Left cardiac atrium (tissue), 4 donors: ENCODE results near the gene CCDC88B. TPM values are rescaled to one million over a fixed set of nuclear protein-coding genes. Genes with fewer than 3 reads are reported as not detected.

ENCODE experiments used
- ATAC-seq, 2 donors: fragments of 200-7000 bp; cut with Tn5 transposase; one replicate each; pipeline ENCODE4 v1.9.1; 2020; ENCODE audit warnings: mild to moderate bottlenecking in 2 of 2, moderate library complexity in 2 of 2
- DNase-seq: peaks from one replicate; pipeline ENCODE4 v3.0.0-alpha.2; 2020
- intact Hi-C, 2 donors: fragments of 100-400 bp; cut with DNase I; formaldehyde crosslinking; loops; one replicate each; pipeline versions ENCODE4 v1.14.1 to v1.15.1; 2022 to 2023
- total RNA-seq, 2 donors: library from RNA; stranded (reverse); fragmentation: NEBNext Ultra II Directional; extraction: Animal tissue kit (Norgen Biotek cat#: 25700); gene quantifications; one replicate each; pipeline ENCODE4 v1.2.1, GENCODE V29; 2021
- donor health status: DM: no; HTN: yes; CAD: no.
- donor health status: DM: no; HTN: yes; CAD: no; lungs with severe emphysema.
- donor health status: DM: yes; HTN: yes; CAD: no.
- donor health status: Dilated cardiomyopathy.

The CCDC88B gene
- total RNA-seq, 2 donors from 2014 or later = 9.2 to 10.6 TPM

- ATAC-seq (no peak), DNase-seq (no peak)
- intact Hi-C loops = no loop called here
Measured at GRCh38 chr11:64352995-64353714, 13.2 kb downstream of the CCDC88B start.

GRCh38 chr11:64353715-64354506, 13.9 kb downstream of the CCDC88B start:
- intact Hi-C loops = no loop called here
- ATAC-seq (no peak), DNase-seq (no peak)

GRCh38 chr11:64355078-64355940, 15.3 kb downstream of the CCDC88B start:
- DNase-seq = peak; percentile 87
- peak; percentile 59 to 60 for ATAC-seq
- intact Hi-C loops = no loop called here

- ATAC-seq (no peak), DNase-seq (no peak)
- intact Hi-C loops = no loop called here
Measured at GRCh38 chr11:64356498-64357411, 16.8 kb downstream of the CCDC88B start.

GRCh38 chr11:64357446-64357845, 17.4 kb downstream of the CCDC88B start:
- no peak for DNase-seq
- ATAC-seq = no peak

GRCh38 chr11:64357904-64358535, 18.0 kb downstream of the CCDC88B start:
- peak; percentile 1 to 3 for ATAC-seq
- intact Hi-C loops = no loop called here
- DNase-seq = no peak

More at GRCh38 chr11:64357446-64357845, 17.4 kb downstream of the CCDC88B start:
- intact Hi-C loops = no loop called here

GRCh38 chr11:64358536-64358906, 18.5 kb downstream of the CCDC88B start:
- intact Hi-C loops = no loop called here
- ATAC-seq = peak in 1 of 2 donors; percentile 2
- no peak for DNase-seq

- peak; percentile 86 to 90 for ATAC-seq
- peak; percentile 74 for DNase-seq
- intact Hi-C loops = no loop called here
Measured at GRCh38 chr11:64358907-64359711, 19.1 kb downstream of the CCDC88B start, which contains the start of gene RPS6KA4. Gene RPS6KA4 (plus strand): TSS chr11:64359162. CDS start chr11:64359236, 74 bp downstream.

- intact Hi-C loops = no loop called here
- ATAC-seq (no peak), DNase-seq (no peak)
Measured at GRCh38 chr11:64359712-64360445, 19.9 kb downstream of the CCDC88B start.

- intact Hi-C loops = no loop called here
- no peak for DNase-seq
- ATAC-seq = no peak
Measured at GRCh38 chr11:64360448-64360921, 20.5 kb downstream of the CCDC88B start.

GRCh38 chr11:64361659-64362058, 21.7 kb downstream of the CCDC88B start:
- DNase-seq (no peak), ATAC-seq (no peak)
- intact Hi-C loops = no loop called here

GRCh38 chr11:64362339-64362738, 22.3 kb downstream of the CCDC88B start:
- no peak for ATAC-seq
- intact Hi-C loops = no loop called here
- no peak for DNase-seq

GRCh38 chr11:64364435-64364834, 24.4 kb downstream of the CCDC88B start:
- intact Hi-C loops = no loop called here
- ATAC-seq = no peak
- DNase-seq = no peak

GRCh38 chr11:64364911-64365310, 24.9 kb downstream of the CCDC88B start:
- DNase-seq (no peak), ATAC-seq (no peak)
- intact Hi-C loops = no loop called here

- intact Hi-C loops = no loop called here
- no peak for ATAC-seq
- no peak for DNase-seq
Measured at GRCh38 chr11:64366751-64367150, 26.7 kb downstream of the CCDC88B start.

GRCh38 chr11:64367931-64368672, 28.1 kb downstream of the CCDC88B start:
- intact Hi-C loops = no loop called here
- ATAC-seq (no peak), DNase-seq (no peak)
